ENCODE results near the gene TMEM185B. TPM values are rescaled to one million over a fixed set of nuclear protein-coding genes. Genes with fewer than 3 reads are reported as not detected.

TMEM185B gene
- total RNA-seq, 2 experiments from 2014 or later = 17.7 to 19.0 TPM

DNA sequence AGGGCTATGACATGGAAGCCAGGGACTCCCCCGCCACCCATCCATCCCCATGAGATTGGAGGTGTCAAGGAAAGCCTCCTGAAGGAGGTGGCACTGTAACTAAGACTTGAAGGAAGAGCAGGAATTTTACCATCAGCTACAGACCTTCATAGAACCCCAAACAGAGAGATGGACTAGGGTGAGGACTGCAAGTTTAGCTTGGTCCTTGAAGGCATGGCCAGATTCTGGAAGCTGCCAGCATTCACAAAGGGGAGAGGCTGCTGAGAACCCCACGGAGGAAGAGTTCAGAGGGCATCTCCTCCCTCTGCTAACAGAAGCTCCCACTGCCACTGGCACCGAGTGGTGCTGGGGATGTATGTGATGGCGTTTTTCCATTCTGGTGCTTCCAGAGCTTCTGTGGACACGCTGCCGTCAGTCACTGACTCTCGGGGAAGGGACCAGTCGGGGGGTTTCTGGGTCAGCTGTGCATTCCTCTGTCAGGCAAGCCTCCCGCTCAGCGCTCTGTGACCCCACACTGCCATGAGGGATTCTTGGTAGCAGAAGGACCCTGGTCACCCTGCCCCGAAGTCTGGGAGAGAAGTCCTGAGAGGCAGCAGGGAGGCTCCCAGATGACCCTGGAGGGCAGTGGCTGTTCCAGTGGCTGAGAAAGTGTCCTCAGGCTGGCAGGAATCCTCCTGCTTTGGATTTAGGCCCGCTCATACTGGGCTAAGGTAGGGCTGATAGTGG is 18.1 kb downstream of the TMEM185B start:
- Mint-ChIP-seq H3K36me3 (ENCODE audit: low read depth) (no peaks in the 10 kb centered on the region), H3K9me3 (no peaks in the 10 kb centered on the region), H3K4me1 (ENCODE audit: low read depth) (no peaks in the 10 kb centered on the region), H3K27ac (no peak overlapping the region), H3K27me3 (no peaks in the 10 kb centered on the region), H3K4me3 (no peak overlapping the region)
- Histone ChIP-seq H3K36me3 (ENCODE audit: insufficient read depth, low read length) (no peaks in the 10 kb centered on the region), H3K4me3 (ENCODE audit: low read length) (no peak overlapping the region), H3K4me1 (ENCODE audit: insufficient read depth, low read length) (peaks cover 10% of the 10 kb centered on the region), H3K9me3 (ENCODE audit: control insufficient read depth in 1 of 2, insufficient read depth in 1 of 2, low read length in 2 of 2) (peaks cover 0 to 4% of the 10 kb centered on the region in 2 experiments), H3K27me3 (ENCODE audit: control insufficient read depth in 1 of 2, insufficient read depth in 2 of 2, low read length in 2 of 2) (no peaks in the 10 kb centered on the region), H3K27ac (ENCODE audit: low read depth in 1 of 2, low read length in 2 of 2) (no peak overlapping the region)
- TF ChIP-seq, protein P1, sequence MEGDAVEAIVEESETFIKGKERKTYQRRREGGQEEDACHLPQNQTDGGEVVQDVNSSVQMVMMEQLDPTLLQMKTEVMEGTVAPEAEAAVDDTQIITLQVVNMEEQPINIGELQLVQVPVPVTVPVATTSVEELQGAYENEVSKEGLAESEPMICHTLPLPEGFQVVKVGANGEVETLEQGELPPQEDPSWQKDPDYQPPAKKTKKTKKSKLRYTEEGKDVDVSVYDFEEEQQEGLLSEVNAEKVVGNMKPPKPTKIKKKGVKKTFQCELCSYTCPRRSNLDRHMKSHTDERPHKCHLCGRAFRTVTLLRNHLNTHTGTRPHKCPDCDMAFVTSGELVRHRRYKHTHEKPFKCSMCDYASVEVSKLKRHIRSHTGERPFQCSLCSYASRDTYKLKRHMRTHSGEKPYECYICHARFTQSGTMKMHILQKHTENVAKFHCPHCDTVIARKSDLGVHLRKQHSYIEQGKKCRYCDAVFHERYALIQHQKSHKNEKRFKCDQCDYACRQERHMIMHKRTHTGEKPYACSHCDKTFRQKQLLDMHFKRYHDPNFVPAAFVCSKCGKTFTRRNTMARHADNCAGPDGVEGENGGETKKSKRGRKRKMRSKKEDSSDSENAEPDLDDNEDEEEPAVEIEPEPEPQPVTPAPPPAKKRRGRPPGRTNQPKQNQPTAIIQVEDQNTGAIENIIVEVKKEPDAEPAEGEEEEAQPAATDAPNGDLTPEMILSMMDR (IDR thresholded peaks at IDR 0.05) = no peak
- POLR2A ChIA-PET = no interaction called here
- DNase-seq (no peak), ATAC-seq (ENCODE audit: poor library complexity) (no peak)
- CTCF ChIA-PET = no interaction called here
- intact Hi-C loops (cut with DNase I, micrococcal nuclease) = loop anchor here in 1 of 2 experiments (5.0 kb wide), 1 partner anchor 107 kb away; no protein-coding TSS in a partner anchor

- ChIA-PET POLR2A (no interaction called here), CTCF (no interaction called here)
- DNase-seq (peak in 1 of 14 experiments; percentile 5), ATAC-seq (ENCODE audit: poor library complexity) (no peak)
- H3K4me3 Mint-ChIP-seq = no peak overlapping the region
- no peak overlapping the region for H3K27ac ChIP-seq (ENCODE audit: low read depth in 1 of 2, low read length in 2 of 2)
- TF ChIP-seq, protein P1 (IDR thresholded peaks at IDR 0.05) = no peak
- H3K4me1 Mint-ChIP-seq (ENCODE audit: low read depth) = no peaks in the 10 kb centered on the region
- H3K9me3 ChIP-seq (ENCODE audit: control insufficient read depth in 1 of 2, insufficient read depth in 1 of 2, low read length in 2 of 2) = peaks cover 0 to 4% of the 10 kb centered on the region in 2 experiments
- intact Hi-C loops (cut with DNase I, micrococcal nuclease) = no loop called here
- no peak overlapping the region for H3K4me3 ChIP-seq (ENCODE audit: low read length)
- H3K4me1 ChIP-seq (ENCODE audit: insufficient read depth, low read length) = peaks cover 3% of the 10 kb centered on the region
- H3K27me3 Mint-ChIP-seq = no peaks in the 10 kb centered on the region
- no peaks in the 10 kb centered on the region for H3K36me3 Mint-ChIP-seq (ENCODE audit: low read depth)
- H3K9me3 Mint-ChIP-seq = no peaks in the 10 kb centered on the region
- H3K27me3 ChIP-seq (ENCODE audit: control insufficient read depth in 1 of 2, insufficient read depth in 2 of 2, low read length in 2 of 2) = no peaks in the 10 kb centered on the region
- H3K27ac Mint-ChIP-seq = no peak overlapping the region
- no peaks in the 10 kb centered on the region for H3K36me3 ChIP-seq (ENCODE audit: insufficient read depth, low read length)
Measured at GRCh38 chr2:120204417-120204816, 18.8 kb downstream of the TMEM185B start.

DNA sequence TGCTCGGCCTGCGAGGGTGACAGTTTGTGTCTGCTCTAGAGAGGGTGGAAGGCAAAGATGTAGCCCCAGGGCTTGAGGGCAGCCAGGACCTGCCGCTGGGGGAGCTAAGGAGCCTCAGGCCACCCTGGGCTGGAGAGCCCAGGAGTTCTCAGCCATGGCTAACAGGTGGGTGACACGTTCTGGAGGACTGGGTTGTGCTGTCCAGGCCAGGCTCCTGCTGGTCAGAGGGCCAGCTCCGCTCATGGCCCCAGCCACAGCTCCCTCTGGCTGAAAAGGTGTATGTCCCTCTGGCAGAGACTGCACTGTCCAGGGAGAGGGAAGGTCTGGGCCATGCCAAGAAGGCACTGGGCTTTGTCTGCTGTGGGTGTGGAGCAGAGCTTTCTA is 19.2 kb downstream of the TMEM185B start:
- DNase-seq (peak in 1 of 14 experiments; percentile 5), ATAC-seq (ENCODE audit: poor library complexity) (no peak)
- no peaks in the 10 kb centered on the region for H3K36me3 ChIP-seq (ENCODE audit: insufficient read depth, low read length)
- no peak overlapping the region for H3K27ac Mint-ChIP-seq
- H3K4me1 Mint-ChIP-seq (ENCODE audit: low read depth) = no peaks in the 10 kb centered on the region
- intact Hi-C loops (cut with DNase I, micrococcal nuclease) = no loop called here
- no peaks in the 10 kb centered on the region for H3K36me3 Mint-ChIP-seq (ENCODE audit: low read depth)
- no peaks in the 10 kb centered on the region for H3K9me3 Mint-ChIP-seq
- H3K27me3 ChIP-seq (ENCODE audit: control insufficient read depth in 1 of 2, insufficient read depth in 2 of 2, low read length in 2 of 2) = no peaks in the 10 kb centered on the region
- ChIA-PET CTCF (no interaction called here), POLR2A (no interaction called here)
- no peaks in the 10 kb centered on the region for H3K27me3 Mint-ChIP-seq
- TF ChIP-seq, protein P1 (IDR thresholded peaks at IDR 0.05) = no peak
- peaks cover 0 to 4% of the 10 kb centered on the region in 2 experiments for H3K9me3 ChIP-seq (ENCODE audit: control insufficient read depth in 1 of 2, insufficient read depth in 1 of 2, low read length in 2 of 2)
- no peak overlapping the region for H3K4me3 ChIP-seq (ENCODE audit: low read length)
- no peaks in the 10 kb centered on the region for H3K4me1 ChIP-seq (ENCODE audit: insufficient read depth, low read length)
- H3K4me3 Mint-ChIP-seq = no peak overlapping the region
- H3K27ac ChIP-seq (ENCODE audit: low read depth in 1 of 2, low read length in 2 of 2) = no peak overlapping the region
